ENCODE results near the gene KRT24.

The KRT24 gene

GRCh38 chr17:40675905-40676304 is 27.6 kb downstream of the KRT24 start:
- Histone ChIP-seq H2AFZ (ENCODE audit: low read length) (no peak overlapping the region), H3K27me3 (replicated peaks; ENCODE audit: insufficient read depth, low read length) (no peaks in the 10 kb centered on the region), H3K27ac (ENCODE audit: low read length) (no peak overlapping the region), H3K4me3 (ENCODE audit: low read length) (no peak overlapping the region), H3K9me3 (replicated peaks; ENCODE audit: insufficient read depth, low read length) (no peaks in the 10 kb centered on the region), H3K79me2 (ENCODE audit: low read length) (no peaks in the 10 kb centered on the region), H3K9me2 (replicated peaks; ENCODE audit: insufficient read depth, low read length) (no peaks in the 10 kb centered on the region), H4K20me1 (ENCODE audit: insufficient read depth, low read length) (no peaks in the 10 kb centered on the region), H3F3A (ENCODE audit: insufficient read depth, low read length) (no peaks in the 10 kb centered on the region), H3K36me3 (replicated peaks; ENCODE audit: insufficient read depth, low read length) (no peaks in the 10 kb centered on the region), H3K9ac (ENCODE audit: low read length) (no peak overlapping the region), H3K4me2 (ENCODE audit: low read depth, low read length) (no peak overlapping the region), H3K4me1 (ENCODE audit: low read length) (0 out of 2 replicates have a peak, but pooled peaks cover 5% of the 10 kb centered on the region)
- DNase-seq = no peak
- TF ChIP-seq EZH2phosphoT487 (IDR thresholded peaks at IDR 0.05; ENCODE audit: low read length) (no peak), EZH2 (optimal IDR thresholded peaks at IDR 0.05; ENCODE audit: low read depth, low read length) (no peak), CTCF (IDR thresholded peaks at IDR 0.05; ENCODE audit: low read length) (no peak)

- no peaks in the 10 kb centered on the region for H3F3A ChIP-seq (ENCODE audit: insufficient read depth, low read length)
- H3K27ac ChIP-seq (ENCODE audit: low read length) = no peak overlapping the region
- no peaks in the 10 kb centered on the region for H3K9me3 ChIP-seq (replicated peaks; ENCODE audit: insufficient read depth, low read length)
- H3K4me3 ChIP-seq (ENCODE audit: low read length) = no peak overlapping the region
- H3K27me3 ChIP-seq (replicated peaks; ENCODE audit: insufficient read depth, low read length) = no peaks in the 10 kb centered on the region
- H3K79me2 ChIP-seq (ENCODE audit: low read length) = no peaks in the 10 kb centered on the region
- H2AFZ ChIP-seq (ENCODE audit: low read length) = no peak overlapping the region
- no peaks in the 10 kb centered on the region for H3K9me2 ChIP-seq (replicated peaks; ENCODE audit: insufficient read depth, low read length)
- H4K20me1 ChIP-seq (ENCODE audit: insufficient read depth, low read length) = no peaks in the 10 kb centered on the region
- TF ChIP-seq EZH2phosphoT487 (IDR thresholded peaks at IDR 0.05; ENCODE audit: low read length) = no peak
- TF ChIP-seq EZH2 (optimal IDR thresholded peaks at IDR 0.05; ENCODE audit: low read depth, low read length) = no peak
- no peak for TF ChIP-seq CTCF (IDR thresholded peaks at IDR 0.05; ENCODE audit: low read length)
- no peak for DNase-seq
- no peaks in the 10 kb centered on the region for H3K36me3 ChIP-seq (replicated peaks; ENCODE audit: insufficient read depth, low read length)
- no peak overlapping the region for H3K9ac ChIP-seq (ENCODE audit: low read length)
- no peak overlapping the region for H3K4me2 ChIP-seq (ENCODE audit: low read depth, low read length)
- H3K4me1 ChIP-seq (ENCODE audit: low read length) = no peaks in the 10 kb centered on the region
These were observed 30.9 kb downstream of the KRT24 start for GRCh38 chr17:40672654-40673053.

GRCh38 chr17:40671282-40671681 is 32.3 kb downstream of the KRT24 start:
- TF ChIP-seq EZH2 (optimal IDR thresholded peaks at IDR 0.05; ENCODE audit: low read depth, low read length) = no peak
- DNase-seq = no peak
- Histone ChIP-seq H3K27ac (ENCODE audit: low read length) (no peak overlapping the region), H2AFZ (ENCODE audit: low read length) (no peak overlapping the region), H3K9me3 (replicated peaks; ENCODE audit: insufficient read depth, low read length) (no peaks in the 10 kb centered on the region), H3K4me1 (ENCODE audit: low read length) (no peaks in the 10 kb centered on the region), H3K79me2 (ENCODE audit: low read length) (no peaks in the 10 kb centered on the region), H3F3A (ENCODE audit: insufficient read depth, low read length) (no peaks in the 10 kb centered on the region), H4K20me1 (ENCODE audit: insufficient read depth, low read length) (no peaks in the 10 kb centered on the region), H3K36me3 (replicated peaks; ENCODE audit: insufficient read depth, low read length) (no peaks in the 10 kb centered on the region), H3K27me3 (replicated peaks; ENCODE audit: insufficient read depth, low read length) (no peaks in the 10 kb centered on the region), H3K4me2 (ENCODE audit: low read depth, low read length) (no peak overlapping the region), H3K9ac (ENCODE audit: low read length) (no peak overlapping the region), H3K4me3 (ENCODE audit: low read length) (no peak overlapping the region), H3K9me2 (replicated peaks; ENCODE audit: insufficient read depth, low read length) (no peaks in the 10 kb centered on the region)

GRCh38 chr17:40666331-40666730 is 37.2 kb downstream of the KRT24 start:
- no peak overlapping the region for H3K4me2 ChIP-seq (ENCODE audit: low read depth, low read length)
- no peaks in the 10 kb centered on the region for H4K20me1 ChIP-seq (ENCODE audit: insufficient read depth, low read length)
- no peaks in the 10 kb centered on the region for H3K79me2 ChIP-seq (ENCODE audit: low read length)
- H3K9me2 ChIP-seq (replicated peaks; ENCODE audit: insufficient read depth, low read length) = no peaks in the 10 kb centered on the region
- no peak overlapping the region for H3K4me3 ChIP-seq (ENCODE audit: low read length)
- H3K27me3 ChIP-seq (replicated peaks; ENCODE audit: insufficient read depth, low read length) = no peaks in the 10 kb centered on the region
- no peak for DNase-seq
- H3F3A ChIP-seq (ENCODE audit: insufficient read depth, low read length) = no peaks in the 10 kb centered on the region
- no peaks in the 10 kb centered on the region for H3K36me3 ChIP-seq (replicated peaks; ENCODE audit: insufficient read depth, low read length)
- no peak overlapping the region for H3K9ac ChIP-seq (ENCODE audit: low read length)
- H3K27ac ChIP-seq (ENCODE audit: low read length) = no peak overlapping the region
- no peak overlapping the region for H2AFZ ChIP-seq (ENCODE audit: low read length)
- H3K4me1 ChIP-seq (ENCODE audit: low read length) = no peaks in the 10 kb centered on the region
- TF ChIP-seq EZH2 (optimal IDR thresholded peaks at IDR 0.05; ENCODE audit: low read depth, low read length) (no peak), CTCF (IDR thresholded peaks at IDR 0.05; ENCODE audit: low read length) (no peak), EZH2phosphoT487 (IDR thresholded peaks at IDR 0.05; ENCODE audit: low read length) (no peak)
- no peaks in the 10 kb centered on the region for H3K9me3 ChIP-seq (replicated peaks; ENCODE audit: insufficient read depth, low read length)
